ENCODE measurements around the gene LGALS9B.
"Not testable (repeated sequence)": the region's sequence is repeated elsewhere in the genome, so short reads cannot be mapped to it uniquely, and the experiment has no call there.

The LGALS9B gene

GRCh38 chr17:20401306-20402022, 65.9 kb downstream of the LGALS9B start:
- DNase-seq = not testable (repeated sequence)

- not testable (repeated sequence) for DNase-seq
Observed at GRCh38 chr17:20400559-20401305, 66.6 kb downstream of the LGALS9B start.
